GM19467 (cell line): ENCODE data around the gene ATP10A.
"Not testable (repeated sequence)": the region's sequence is repeated elsewhere in the genome, so short reads cannot be mapped to it uniquely, and the experiment has no call there.

ENCODE experiments used
- ATAC-seq: cut with Tn5 transposase; IDR thresholded peaks from one replicate; pipeline ENCODE4 v1.9.1; 2021; ENCODE audit warnings: mild to moderate bottlenecking, moderate library complexity; ENCODE audit not compliant: unreplicated experiment

The ATP10A gene

GRCh38 chr15:25667829-25668228 lies 195.3 kb downstream of the ATP10A start:
- no peak for ATAC-seq

GRCh38 chr15:25665913-25666312 lies 197.2 kb downstream of the ATP10A start:
- no peak for ATAC-seq

GRCh38 chr15:25664761-25665160 lies 198.4 kb downstream of the ATP10A start:
- no peak for ATAC-seq

GRCh38 chr15:25663515-25663914 lies 199.6 kb downstream of the ATP10A start:
- ATAC-seq, result no peak

GRCh38 chr15:25661898-25662297 lies 201.2 kb downstream of the ATP10A start:
- no peak for ATAC-seq

- ATAC-seq, result no peak
These were observed 203.9 kb downstream of the ATP10A start for GRCh38 chr15:25659251-25659650.

GRCh38 chr15:25658560-25658959 lies 204.6 kb downstream of the ATP10A start:
- no peak for ATAC-seq

GRCh38 chr15:25655207-25655948 lies 207.7 kb downstream of the ATP10A start:
- ATAC-seq, result no peak

GRCh38 chr15:25653371-25653770 lies 209.8 kb downstream of the ATP10A start:
- ATAC-seq, result no peak

GRCh38 chr15:25652704-25653103 lies 210.4 kb downstream of the ATP10A start:
- ATAC-seq, result no peak

- ATAC-seq, result no peak
These were observed 213.7 kb downstream of the ATP10A start for GRCh38 chr15:25649390-25649789.

GRCh38 chr15:25643120-25643519 lies 220.0 kb downstream of the ATP10A start:
- ATAC-seq, result no peak

- no peak for ATAC-seq
These were observed 221.4 kb downstream of the ATP10A start for GRCh38 chr15:25641762-25642161.

GRCh38 chr15:25641361-25641760 lies 221.8 kb downstream of the ATP10A start:
- ATAC-seq, result no peak

- not testable (repeated sequence) for ATAC-seq
These were observed 222.2 kb downstream of the ATP10A start for GRCh38 chr15:25640959-25641358.

- ATAC-seq, result no peak
These were observed 222.7 kb downstream of the ATP10A start for GRCh38 chr15:25640381-25640780.

- not testable (repeated sequence) for ATAC-seq
These were observed 226.6 kb downstream of the ATP10A start for GRCh38 chr15:25636486-25636885.

GRCh38 chr15:25635191-25635590 lies 227.9 kb downstream of the ATP10A start:
- no peak for ATAC-seq

GRCh38 chr15:25633862-25634261 lies 229.3 kb downstream of the ATP10A start:
- ATAC-seq, result no peak

GRCh38 chr15:25631971-25632370 lies 231.2 kb downstream of the ATP10A start:
- ATAC-seq, result no peak
